Activated B cell treated with CpG ODN at 0.5 μM for 24 hours (primary cell): ENCODE measurements around the gene MEG3. TPM values are rescaled to one million over a fixed set of nuclear protein-coding genes. Genes with fewer than 3 reads are reported as not detected.

Experiments
- ATAC-seq: fragments of 200-7000 bp; cut with Tn5 transposase; one replicate; pipeline ENCODE4 v1.10.0; 2021; ENCODE audit warnings: low read depth, mild to moderate bottlenecking, moderate library complexity
- CTCF ChIA-PET: fragments of 350-600 bp; sonication (Branson Sonifier 250); formaldehyde crosslinking; loops from one replicate; lab custom pipeline; 2021; ENCODE audit warnings: antibody characterized with exemption; lab: Charles Lee
- POLR2A ChIA-PET: fragments of 350-600 bp; sonication (Branson Sonifier 250); formaldehyde crosslinking; loops from one replicate; lab custom pipeline; 2021; ENCODE audit warnings: antibody characterized with exemption; lab: Charles Lee
- DNase-seq: peaks from one replicate; pipeline ENCODE4 v3.0.0; 2022
- H3K27ac Mint-ChIP-seq: one replicate; pipeline ENCODE4 v1.8.0; 2020; ENCODE audit warnings: mixed read lengths
- H3K27me3 Mint-ChIP-seq: one replicate; pipeline ENCODE4 v1.8.0; 2021; ENCODE audit warnings: mixed read lengths
- H3K36me3 Mint-ChIP-seq: one replicate; pipeline ENCODE4 v1.8.0; 2021; ENCODE audit warnings: low read depth, mixed read lengths
- H3K4me1 Mint-ChIP-seq: one replicate; pipeline ENCODE4 v1.8.0; 2021; ENCODE audit warnings: mixed read lengths
- H3K4me3 Mint-ChIP-seq: one replicate; pipeline ENCODE4 v1.8.0; 2020; ENCODE audit warnings: mild to moderate bottlenecking, mixed read lengths
- H3K9me3 Mint-ChIP-seq: one replicate; pipeline ENCODE4 v1.8.0; 2020; ENCODE audit warnings: mixed read lengths
- intact Hi-C: fragments of 100-400 bp; cut with micrococcal nuclease; formaldehyde crosslinking; loops from one replicate; pipeline ENCODE4 v1.15.1; 2024
- total RNA-seq: library from RNA; stranded (reverse); gene quantifications from 2 replicates; pipeline ENCODE4 v1.2.3, GENCODE V29; 2022
- TF ChIP-seq, protein P1 (sequence below): fragments of 200-600 bp; IDR thresholded peaks from one replicate; pipeline ENCODE4 v1.8.0; 2022; ENCODE audit warnings: antibody characterized with exemption, mild to moderate bottlenecking

MEG3 gene
- total RNA-seq, 1 donor from 2014 or later = not detected

DNA sequence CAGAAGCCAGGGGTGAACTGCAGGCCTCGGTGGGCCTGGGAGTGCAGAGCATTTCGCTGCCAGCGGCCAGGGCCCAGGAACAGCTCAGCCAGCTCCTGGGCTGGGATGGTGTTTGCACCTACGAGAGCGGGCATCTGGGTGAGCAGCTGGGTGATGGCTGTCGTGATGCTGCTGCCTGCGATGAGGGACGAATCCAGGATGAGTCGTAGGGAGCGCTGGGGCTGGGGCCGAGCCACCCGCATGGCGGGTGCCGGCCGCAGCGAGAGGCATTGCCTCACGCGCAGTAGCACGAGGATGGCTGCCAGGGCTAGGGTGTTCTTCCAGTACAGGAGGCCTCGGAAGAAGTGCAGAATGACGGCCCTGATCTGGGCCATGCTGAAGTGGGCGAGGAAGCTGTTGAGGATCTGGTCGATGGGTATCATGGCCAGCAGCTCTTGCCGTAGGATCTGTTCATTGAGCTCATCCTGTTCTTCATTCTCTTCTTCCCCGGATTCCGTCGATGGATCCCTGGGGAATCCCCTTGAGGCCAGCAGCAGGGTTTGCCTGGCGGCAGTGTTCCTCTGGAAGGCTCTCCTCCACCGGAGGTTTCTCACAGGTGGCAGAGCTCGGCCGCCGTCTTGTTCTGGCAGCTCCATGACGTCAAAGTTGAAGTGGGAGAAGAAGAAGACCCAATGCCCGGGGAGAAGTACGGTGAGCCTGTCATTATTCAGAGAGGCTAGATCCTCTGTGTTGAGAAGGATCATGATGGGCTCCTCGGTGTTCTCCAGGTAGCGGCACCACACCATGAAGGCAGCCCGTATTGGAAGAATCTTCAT, 55.5 kb downstream of the MEG3 start:
- DNase-seq (no peak), ATAC-seq (no peak)
- H3K36me3 Mint-ChIP-seq = no peaks in the 10 kb centered on the region
- peaks cover 5% of the 10 kb centered on the region for H3K9me3 Mint-ChIP-seq
- intact Hi-C loops = no loop called here
- ChIA-PET CTCF (no interaction called here), POLR2A (no interaction called here)
- H3K4me1 Mint-ChIP-seq = no peaks in the 10 kb centered on the region
- H3K27ac Mint-ChIP-seq = no peak overlapping the region
- no peaks in the 10 kb centered on the region for H3K27me3 Mint-ChIP-seq
- no peak overlapping the region for H3K4me3 Mint-ChIP-seq
- TF ChIP-seq, protein P1, sequence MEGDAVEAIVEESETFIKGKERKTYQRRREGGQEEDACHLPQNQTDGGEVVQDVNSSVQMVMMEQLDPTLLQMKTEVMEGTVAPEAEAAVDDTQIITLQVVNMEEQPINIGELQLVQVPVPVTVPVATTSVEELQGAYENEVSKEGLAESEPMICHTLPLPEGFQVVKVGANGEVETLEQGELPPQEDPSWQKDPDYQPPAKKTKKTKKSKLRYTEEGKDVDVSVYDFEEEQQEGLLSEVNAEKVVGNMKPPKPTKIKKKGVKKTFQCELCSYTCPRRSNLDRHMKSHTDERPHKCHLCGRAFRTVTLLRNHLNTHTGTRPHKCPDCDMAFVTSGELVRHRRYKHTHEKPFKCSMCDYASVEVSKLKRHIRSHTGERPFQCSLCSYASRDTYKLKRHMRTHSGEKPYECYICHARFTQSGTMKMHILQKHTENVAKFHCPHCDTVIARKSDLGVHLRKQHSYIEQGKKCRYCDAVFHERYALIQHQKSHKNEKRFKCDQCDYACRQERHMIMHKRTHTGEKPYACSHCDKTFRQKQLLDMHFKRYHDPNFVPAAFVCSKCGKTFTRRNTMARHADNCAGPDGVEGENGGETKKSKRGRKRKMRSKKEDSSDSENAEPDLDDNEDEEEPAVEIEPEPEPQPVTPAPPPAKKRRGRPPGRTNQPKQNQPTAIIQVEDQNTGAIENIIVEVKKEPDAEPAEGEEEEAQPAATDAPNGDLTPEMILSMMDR = no peak

DNA sequence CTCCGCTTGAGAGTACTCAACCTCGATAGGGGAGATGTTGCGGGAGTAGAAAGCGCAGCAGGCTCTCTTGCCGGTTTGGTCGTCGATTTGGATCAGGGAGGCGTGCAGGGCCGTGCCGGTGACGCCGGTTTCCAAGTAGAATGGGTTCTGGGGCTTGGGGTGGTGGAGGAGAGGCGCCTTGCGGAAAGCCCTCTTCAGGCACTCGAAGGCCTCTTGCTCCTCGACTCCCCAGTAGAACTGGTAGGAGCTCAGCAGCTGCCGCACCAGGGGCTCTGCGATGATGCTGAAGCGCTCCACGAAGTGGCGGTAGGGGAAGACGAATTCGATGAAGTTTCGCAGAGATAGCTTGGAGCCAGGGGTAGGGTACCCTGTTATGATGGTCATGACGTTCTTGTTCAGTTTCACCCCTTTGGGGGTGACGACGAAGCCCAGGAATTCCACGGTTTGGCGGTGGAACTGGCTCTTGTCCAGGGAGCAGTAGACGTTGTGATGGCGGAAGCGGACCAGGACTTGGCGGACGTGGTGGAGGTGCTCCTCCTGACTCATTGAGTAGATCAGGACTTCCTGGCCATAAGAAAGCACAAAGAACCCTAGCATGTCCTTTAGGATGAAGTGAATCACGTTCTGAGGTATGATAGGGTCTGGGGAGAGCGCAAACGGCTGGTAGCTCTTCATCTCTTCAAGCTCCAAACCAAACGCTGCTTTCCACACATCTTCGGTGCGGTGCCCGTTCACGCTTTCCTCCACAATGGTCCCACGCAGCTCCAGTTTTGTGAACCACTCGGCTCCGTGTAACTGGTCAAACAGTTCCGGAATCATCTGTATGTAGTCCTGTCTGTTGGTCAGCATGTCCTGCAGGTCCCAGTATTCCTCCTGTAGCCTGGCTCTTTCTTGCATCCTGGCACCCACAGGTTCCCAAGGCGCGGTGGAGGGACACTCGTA, 56.4 kb downstream of the MEG3 start:
- intact Hi-C loops = no loop called here
- no peak for DNase-seq

DNA sequence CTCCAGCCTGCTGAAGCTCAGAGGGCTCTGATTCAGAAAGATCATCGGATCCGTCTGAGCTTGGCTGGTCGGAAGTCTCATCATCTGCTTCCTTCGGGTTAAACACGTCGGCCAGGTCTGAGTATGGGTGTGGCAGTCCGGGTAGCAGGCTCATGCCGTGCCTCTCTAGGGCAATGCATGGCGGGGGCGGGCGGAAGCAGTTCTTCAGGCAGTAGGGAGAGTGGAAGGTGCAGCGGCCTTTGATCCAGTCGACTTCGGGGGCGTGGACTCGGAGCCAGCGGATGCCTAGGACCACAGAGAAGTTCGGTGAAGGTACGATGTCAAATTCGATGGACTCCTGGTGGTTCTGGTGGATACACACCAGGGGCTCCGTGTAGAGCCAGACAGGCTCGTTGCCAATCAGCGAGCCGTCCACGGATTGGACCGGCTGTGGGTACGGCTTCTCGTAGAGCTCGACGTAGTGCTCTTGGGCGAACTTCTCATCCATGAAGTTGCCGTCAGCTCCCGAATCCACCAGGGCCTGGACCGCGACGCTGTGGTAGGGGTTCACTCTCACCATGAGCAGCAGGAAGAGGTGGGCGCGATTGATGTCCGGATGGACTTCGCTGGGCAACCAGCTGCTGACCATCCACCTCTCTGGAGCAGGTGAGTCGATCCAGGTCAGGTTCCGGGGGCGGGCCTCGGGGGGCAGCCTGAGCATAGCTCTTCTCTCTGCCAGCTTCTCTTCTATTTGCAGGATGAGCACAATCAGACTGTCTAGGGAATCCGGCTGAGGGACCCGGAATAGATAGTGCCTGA, 57.3 kb downstream of the MEG3 start:
- ATAC-seq (no peak), DNase-seq (no peak)
- Mint-ChIP-seq H3K4me3 (no peak overlapping the region), H3K4me1 (no peaks in the 10 kb centered on the region), H3K36me3 (no peaks in the 10 kb centered on the region), H3K9me3 (peaks cover 5% of the 10 kb centered on the region), H3K27me3 (no peaks in the 10 kb centered on the region), H3K27ac (no peak overlapping the region)
- CTCF ChIA-PET = no interaction called here
- intact Hi-C loops = no loop called here
- TF ChIP-seq, protein P1 = no peak
- POLR2A ChIA-PET = no interaction called here

More for the DNA sequence above, 56.4 kb downstream of the MEG3 start:
- ChIA-PET POLR2A (no interaction called here), CTCF (no interaction called here)
- Mint-ChIP-seq H3K4me3 (no peak overlapping the region), H3K36me3 (no peaks in the 10 kb centered on the region), H3K27me3 (no peaks in the 10 kb centered on the region), H3K4me1 (no peaks in the 10 kb centered on the region), H3K27ac (no peak overlapping the region), H3K9me3 (peaks cover 5% of the 10 kb centered on the region)
- TF ChIP-seq, protein P1 = no peak
- no peak for ATAC-seq

DNA sequence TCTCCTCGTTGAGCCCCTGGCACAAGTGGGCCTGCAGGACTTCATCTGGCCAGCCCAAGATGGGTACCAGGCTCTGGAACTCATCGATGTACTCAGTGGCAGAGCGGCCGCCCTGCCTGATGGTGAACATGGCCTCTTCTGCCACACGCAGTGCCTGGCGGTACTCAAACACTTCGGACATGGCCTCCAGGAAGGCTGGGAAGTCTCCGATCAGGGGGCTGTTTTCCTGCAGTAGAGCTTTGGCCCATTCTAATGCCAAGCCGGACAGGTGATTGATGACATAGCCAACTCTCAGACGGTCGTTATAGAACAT, 57.8 kb downstream of the MEG3 start:
- H3K36me3 Mint-ChIP-seq = no peaks in the 10 kb centered on the region
- CTCF ChIA-PET = no interaction called here

More for the DNA sequence above, 57.8 kb downstream of the MEG3 start:
- Mint-ChIP-seq H3K27ac (no peak overlapping the region), H3K4me1 (no peaks in the 10 kb centered on the region), H3K4me3 (no peak overlapping the region), H3K27me3 (no peaks in the 10 kb centered on the region), H3K9me3 (peaks cover 5% of the 10 kb centered on the region)
- intact Hi-C loops = no loop called here
- ATAC-seq = no peak
- DNase-seq = no peak
- POLR2A ChIA-PET = no interaction called here
- TF ChIP-seq, protein P1 = no peak
